GM18867 (cell line): ENCODE measurements around the gene SLC7A8.

ENCODE experiments used
- ATAC-seq: cut with Tn5 transposase; IDR thresholded peaks from one replicate; pipeline ENCODE4 v1.9.1; 2021; ENCODE audit warnings: mild to moderate bottlenecking, moderate library complexity; ENCODE audit not compliant: unreplicated experiment

The SLC7A8 gene

DNA sequence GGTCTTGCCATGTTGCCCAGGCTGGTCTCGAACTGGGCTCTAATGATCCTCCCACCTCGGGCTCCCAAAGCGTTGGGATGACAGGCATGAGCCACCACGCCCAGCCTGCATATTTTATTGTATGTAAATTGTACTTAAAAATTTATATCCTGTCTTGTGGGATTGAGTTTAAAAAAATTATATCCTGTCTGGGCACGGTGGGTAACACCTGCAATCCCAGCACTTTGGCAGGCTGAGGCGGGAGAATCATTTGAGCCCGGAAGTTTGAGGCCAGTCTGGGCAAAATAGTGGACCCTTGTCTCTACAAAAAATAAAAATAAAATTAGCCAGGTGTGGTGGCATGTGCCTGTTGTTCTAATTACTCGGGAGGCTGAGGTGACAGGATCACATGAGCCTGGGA is 50.5 kb downstream of the SLC7A8 start:
- ATAC-seq, result no peak

DNA sequence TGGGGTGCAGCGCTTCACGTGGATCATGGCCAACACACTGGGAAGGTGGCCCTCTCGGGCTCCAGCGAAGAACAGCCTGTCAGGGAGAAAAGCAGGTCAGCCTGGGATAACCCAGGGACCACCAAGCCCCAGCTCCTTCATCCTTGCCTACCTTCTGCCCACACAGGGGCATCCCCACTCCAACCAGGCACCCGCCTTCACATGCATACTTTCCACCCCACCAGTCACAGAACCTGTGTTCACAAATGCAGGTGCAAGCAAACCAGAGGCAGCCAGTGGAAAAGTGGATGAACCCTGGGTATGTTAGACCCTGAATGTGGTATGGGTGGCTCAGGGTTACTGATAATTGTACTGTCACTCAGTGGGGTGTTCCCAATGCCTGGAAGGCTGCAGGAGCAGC is 52.0 kb downstream of the SLC7A8 start:
- no peak for ATAC-seq

DNA sequence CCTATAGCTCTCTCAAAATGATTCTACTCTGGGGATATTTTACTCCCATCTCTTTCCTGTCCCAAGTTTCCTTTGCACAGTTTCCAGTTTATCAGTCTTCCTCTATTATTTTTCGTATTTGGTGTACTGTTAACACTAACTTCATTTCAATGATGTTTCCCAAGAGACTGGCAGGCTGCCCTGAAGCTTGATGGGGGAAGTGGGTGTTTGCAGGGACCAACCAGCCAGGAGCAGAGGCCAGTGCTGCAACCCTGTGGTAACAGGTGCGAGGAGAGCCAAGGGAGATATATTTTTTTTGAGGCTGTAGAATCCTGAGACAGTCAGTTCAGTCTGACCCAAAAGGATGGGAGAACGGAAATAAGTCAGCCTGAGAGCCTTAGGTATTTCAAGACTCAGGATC is 52.6 kb downstream of the SLC7A8 start:
- no peak for ATAC-seq

DNA sequence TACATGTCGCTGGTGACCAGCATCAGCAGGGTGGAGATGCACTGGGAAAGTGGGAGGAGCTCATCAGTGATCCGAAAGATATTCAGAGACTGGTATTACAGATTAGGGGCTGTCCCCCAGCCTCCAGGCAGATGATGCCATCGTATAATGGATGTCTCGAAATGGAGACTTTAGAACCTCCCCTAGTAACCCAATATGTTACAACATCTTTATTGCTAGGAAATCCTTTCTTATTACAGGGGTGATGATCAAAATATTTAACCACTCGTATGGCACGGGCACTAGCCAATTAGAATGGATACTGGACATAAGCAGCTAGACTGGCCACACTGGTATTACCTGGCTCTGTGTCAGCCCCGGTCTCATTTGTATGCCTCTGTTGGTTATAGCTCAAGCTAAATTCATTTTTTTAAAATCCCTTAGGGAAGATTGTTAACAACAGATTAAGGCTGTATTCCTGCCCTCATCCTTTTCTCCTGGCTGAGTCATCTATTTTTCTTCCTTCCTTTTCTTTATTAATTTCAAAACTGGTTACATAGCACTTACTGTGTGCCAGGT is 53.6 kb downstream of the SLC7A8 start:
- no peak for ATAC-seq

DNA sequence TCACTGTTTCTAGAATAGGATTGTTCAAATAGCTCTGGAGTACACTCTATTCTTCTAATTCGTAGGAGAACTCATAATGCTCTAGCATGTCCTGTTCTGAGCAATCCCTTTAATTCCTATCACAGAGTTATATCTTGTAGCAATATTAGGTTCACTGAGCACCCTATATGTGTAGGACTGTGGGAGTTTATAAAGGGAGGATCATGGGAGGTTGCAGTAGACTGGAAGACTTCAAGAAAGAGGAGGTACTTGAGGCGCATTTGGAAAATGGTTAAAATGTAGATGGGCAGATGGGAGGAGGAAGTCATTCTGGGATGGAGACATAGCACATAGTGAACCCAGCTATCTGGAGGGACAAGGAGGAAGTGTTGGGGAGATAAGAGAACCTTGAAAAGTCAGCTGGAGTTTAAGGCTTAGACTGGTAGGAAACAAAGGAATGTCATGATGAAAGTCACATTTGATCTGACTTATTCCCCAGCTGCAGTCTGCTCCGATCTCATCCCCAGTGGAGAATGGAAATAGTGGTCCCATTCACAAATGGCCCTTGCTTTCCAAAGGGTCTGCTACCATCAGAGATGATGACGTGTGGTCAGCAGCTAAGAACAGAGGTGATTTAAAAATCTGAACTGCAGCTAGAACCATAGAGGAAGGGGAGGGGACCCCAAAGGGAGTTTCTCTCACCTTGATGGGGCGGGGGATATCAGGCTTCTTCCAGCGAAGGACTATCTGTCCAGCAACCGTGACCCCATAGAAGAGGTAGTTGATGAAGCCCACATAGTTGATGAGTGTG is 54.3 kb downstream of the SLC7A8 start:
- ATAC-seq, result no peak

DNA sequence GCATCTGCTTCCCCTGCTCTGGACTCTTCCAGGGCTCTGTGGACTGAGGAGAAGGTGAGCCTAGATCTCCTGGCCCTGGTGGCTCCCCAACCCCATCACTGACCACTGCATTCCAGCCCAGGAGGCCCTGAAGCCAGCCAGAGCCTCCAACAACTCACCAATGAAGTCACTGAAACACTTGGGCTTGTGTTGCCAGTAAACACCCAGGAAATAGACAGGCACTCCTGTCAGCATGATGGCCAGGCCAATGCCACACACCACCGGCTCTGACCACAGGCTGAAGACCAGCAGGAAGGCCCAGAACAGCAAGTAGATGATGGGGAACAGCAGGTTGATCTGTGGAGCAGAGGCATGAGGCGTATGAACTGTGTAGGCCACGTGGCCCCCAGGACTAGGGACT is 55.6 kb downstream of the SLC7A8 start:
- no peak for ATAC-seq

DNA sequence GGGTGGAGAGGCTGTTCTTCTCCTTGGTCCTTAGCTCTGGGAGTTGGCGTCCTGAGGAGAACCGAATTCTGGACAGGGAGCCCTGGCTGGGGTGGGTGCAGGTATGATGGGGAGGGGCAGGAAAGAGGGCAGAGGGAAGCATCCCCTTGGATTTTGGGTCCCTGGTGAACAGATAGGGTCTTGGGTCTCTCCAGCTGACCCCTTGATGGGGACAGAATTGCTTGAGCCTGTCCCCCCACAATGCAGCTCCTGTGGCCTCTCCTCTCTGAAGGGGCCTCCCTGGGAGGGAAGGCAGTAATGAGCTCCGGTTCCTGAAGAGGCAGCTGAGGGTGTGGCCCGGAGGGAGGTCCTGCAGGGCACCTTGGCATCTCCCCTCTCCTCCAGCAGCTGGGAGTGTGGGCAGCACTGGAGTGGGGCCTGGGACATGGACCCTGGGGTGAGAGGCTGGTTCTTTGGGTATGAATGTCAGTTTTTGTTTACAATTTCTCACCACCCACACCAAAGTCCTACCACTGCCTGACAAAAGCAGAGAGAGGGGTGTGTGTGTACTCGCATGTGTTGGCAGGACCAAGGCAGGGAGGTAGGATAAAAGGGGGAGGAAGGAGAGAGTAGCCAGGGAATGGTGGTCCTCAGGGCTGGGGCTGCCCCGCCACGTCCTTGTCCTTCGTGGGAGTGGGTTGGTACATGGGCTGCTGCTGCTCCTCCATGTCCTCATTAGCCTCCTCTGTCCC is 56.7 kb downstream of the SLC7A8 start:
- no peak for ATAC-seq

DNA sequence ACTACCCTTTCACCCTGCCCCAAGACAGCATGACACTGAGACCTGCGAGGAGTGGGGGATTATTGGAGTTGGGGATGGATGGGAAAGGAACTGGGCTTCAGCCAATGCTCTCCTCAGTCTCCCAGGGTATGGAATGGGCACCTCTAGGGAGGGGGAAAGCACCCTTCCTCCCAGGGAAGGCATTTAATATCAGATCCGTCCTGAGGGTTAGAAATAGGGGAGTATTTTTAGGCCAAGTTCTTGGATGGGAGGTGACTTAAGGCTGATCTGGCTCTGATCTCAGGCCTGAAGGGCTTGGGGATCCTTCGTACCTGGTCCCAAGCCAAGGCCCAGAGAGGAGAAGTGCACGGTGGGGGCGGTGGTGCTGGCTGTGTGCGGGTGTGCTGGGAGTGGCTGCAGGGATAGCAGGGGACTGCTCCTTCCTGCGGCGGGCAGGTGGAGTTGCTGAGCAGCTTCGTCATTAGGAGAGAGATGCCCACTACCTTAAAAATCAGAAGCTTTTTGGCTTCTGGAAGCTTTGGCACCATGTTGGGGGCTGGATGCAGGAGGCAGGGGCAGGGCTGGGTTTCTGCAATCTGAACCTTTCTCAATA is 57.4 kb downstream of the SLC7A8 start:
- ATAC-seq, result no peak

DNA sequence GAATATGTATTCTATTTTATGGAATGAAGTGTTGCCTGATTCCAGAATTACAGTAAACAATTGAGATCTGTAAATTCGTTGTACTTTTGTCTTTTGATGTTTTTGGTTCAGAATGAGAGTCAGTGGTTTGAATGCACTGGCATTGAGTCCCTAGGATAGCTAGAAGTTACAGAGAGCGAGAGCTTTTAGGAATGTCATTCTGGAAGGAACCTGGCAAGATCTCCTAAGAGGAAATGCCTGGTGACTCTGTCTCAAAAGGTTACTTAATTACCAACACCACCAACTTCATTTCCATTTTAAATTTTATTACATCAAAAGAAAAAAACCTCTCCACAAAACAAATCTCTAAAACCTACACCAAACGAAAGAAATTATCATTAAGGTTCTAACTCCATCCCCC is 58.4 kb downstream of the SLC7A8 start:
- no peak for ATAC-seq

DNA sequence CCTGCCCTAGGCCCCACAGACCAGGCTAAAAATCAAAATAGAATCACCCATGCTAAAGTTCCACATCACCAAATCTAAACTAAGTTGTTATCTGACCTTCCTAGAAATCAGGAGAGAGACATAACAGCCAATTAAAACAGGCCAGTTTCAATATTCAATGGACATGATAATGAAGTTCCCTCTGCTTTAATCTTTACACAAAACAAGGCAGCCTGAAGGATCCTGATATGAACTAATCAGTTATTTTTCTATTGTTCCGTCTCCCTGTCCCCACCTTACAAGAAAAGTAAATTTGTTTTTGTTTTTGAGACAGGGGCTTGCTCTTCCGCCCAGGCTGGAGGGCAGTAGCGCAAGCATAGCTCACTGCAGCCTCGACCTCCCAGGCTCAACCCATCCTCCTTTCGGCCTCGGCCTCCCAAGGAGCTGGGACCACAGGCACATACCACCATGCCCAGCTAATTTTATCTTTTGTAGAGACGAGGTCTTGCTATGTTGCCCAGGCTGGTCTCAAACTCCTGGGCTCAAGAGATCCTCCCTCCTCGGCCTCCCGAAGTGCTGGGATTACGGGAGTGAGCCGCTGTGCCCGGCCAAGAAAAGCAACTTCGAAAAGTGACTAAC is 59.0 kb downstream of the SLC7A8 start:
- ATAC-seq, result no peak

DNA sequence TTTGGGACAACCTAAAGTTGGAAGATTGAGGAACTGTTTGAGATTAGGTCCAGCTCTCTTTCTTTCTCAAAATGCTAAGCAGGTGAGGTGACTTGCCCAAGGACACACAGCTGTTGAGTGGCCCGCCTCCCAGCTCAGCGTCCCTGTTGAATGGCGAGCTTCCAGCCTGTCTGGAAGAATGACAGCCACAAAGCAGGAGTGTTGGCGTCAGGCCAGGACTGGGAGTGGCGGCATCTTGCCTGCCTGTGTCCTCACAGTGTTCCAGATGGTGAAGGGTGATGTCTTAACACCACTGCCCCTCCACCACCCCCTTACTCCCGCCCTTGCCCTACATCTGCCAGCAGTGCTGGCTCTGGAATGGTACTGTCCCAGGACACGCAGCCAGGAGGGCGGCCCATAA is 60.0 kb downstream of the SLC7A8 start:
- no peak for ATAC-seq

DNA sequence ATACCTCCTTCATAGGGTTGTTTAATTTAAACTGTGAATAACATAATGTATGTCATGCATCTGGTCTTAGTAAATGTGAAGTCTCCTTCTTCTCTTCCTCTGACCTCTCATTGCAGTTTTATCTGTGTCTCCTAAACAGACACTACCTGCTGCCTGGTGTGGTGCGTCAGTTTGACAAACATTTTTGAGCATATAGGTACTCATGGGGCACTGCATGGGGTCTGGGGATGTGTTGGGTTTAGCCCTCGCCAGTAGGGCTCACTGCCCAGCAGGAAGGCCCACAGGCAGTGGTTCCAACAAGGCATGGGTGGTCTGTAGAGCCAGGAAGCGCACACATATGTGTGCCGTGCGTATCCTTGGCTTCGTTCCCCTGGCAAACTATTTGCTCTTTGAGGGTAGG is 61.4 kb downstream of the SLC7A8 start:
- ATAC-seq, result no peak

DNA sequence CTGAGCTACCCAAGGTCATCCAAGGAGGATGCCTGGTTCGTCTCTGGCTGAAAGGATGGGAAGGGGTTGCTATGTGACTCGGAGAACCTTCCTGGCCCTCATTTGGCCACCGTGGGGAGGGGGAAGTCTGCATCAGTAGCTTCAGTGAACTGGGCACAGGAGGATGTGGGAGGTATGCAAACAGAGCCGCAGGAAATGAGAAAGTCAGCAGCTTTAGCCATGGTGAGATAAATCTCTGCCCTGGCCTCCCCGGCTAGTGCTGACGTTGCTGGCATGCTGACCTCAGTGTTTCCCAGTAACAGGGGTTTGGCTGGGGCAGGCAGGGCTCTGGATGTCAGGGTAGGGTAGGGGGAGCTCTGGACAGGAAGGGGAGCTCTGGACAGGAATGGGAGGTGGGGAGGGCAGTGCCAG is 62.1 kb downstream of the SLC7A8 start:
- ATAC-seq, result no peak

DNA sequence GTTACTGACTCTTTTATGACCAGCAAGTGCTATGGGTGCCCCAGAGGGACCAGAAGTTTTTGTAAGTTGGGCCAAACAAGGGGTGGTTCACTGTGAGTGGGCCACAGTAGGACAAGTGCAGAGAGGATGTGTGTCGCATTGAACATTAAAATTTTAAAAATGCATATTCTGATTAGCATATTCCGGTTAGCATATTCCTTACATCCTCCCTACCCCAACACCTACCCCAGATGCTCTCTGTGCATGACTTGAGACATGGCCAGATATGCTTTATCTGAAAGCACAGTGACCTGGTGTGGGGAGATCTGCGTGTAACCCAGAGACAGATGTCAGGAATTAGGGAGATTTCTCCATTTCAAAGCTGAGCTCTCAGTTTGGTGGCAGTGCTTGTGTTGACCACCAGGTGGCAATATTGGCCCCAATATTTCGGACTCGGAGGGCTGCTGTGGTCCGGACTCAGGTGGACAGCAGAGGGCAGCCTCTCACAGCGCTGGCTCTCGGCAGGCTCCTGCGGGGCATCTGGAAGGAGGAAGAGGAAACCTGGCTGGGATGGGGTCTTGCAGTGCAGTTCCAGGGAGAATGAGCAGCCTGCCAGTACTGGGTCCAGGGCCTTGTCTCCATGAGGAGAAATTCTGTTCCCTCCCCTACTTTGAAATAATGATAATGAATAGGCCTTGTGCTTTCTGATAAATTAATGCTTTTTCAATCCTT is 62.8 kb downstream of the SLC7A8 start:
- peak; percentile 72 for ATAC-seq

DNA sequence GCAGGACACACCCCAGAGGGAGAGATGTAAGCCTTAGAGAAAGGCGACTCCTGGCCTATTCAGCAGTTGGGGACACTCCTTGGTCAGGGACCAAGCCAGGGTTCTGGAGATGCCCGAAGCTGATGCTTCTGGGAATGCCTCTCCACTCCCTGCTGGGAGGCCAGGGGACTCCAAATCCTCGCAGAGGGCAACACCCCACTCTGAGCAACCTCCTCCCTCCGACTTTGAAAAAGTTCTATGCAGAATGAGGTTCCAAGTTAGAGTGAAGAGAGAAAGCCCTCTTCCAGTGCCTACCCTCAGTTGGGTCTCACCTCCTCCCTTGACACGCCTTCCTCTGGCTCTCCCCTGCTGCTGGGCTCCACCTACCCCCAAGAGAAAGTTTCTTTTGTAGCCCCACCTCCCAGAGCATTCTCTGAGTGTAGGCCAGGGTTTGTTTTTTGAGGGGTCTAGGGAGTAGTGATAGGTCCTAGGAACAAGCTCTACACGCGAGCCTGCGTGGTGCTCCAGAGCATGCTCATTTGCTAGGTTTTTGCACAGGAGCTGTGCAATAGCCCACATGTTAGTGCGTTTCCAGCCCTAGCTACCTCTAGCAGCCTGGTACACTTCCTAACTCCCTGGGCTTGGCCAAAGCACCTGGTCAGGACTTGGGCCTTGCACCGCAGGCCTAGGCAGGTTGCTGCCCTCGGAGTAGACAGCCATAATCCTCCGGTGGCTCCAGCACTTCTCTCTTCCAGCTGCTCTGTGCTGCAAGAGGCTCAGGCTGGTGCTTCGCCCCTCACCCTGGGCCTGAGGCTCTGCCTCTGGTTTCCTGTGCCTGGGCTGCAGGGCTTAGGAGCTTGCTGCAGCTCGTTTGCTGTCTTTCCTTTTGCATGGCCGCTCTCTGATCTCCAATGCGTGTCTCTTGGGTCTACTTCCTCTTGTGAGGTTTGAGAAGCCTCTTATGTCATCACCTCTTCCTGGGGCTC is 63.8 kb downstream of the SLC7A8 start:
- ATAC-seq, result no peak

DNA sequence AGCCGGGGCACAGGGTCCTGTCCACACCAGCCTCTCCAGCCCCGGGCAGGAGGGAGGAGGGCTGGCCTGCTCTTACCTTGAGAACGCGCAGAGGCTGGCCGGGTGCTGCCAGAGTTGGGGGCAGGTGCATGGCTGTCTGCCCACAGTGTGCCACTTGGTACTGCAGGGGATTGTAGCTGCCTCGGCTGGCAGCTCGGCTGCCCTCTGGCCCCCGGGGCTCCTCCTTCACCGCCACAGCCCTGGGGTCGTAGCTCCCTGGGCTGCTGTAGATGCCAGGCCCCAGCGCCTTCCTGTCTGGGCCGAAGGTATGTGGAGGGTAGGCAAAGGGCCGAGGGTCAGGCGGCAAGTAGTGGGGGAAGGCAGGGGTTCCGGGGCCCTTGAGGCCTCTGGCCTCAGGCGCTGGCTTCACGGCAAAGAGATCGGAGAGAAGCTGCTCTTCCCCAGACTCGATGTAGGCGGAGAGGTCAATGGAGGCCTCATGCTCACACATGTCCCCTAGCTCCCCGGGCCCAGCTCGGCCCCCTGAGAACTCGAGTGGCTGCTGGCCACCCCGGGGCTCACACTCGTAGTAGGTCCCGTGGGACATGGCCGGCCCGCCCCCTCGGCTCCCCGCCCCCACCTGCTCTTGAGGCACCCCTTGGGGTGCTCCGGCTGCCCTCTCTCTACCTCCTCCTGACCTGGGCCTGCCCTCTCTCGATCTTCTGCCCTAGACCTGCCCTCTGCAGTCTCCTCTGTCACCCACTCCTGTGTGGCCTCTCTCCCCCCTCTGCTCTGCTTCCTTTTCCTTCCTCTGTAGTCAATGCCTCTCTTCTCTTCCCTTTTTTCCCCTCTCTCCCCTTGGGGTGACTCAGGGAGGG is 64.7 kb downstream of the SLC7A8 start, which contains the start of gene CEBPE:
Gene CEBPE, minus strand, starts transcription at position 750 of the 857 bp plus-strand sequence. Its CDS starts 164 bp downstream, at position 586.
- no peak for ATAC-seq

DNA sequence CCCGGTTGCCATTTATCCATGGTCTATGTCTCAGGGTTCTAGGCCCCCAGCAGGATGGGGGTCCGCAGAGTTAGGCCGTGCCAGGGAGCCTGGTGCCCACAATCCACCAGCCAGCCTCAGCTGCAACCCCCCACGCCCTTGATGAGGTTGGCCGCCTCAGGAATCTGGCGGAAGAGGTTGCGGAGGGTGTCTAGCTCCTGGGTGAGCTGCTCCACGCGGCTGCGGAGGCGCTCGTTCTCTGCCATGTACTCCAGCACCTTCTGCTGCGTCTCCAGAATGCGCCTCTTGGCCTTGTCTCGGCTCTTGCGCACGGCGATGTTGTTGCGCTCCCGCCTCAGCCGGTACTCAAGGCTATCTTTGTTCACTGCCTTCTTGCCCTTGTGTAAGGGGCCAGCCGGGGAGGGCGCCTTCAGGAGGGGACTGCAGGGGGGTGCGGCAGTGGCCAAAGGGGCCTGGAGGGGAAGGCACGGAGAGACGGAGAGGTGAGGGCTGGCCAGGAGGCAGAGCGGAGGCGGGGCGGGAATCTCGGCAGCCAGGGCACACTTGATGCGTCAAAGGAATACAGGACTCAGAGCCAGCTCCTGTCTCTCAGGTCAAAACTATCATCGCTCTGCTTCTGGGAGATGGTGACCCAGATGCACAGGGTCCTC is 66.0 kb downstream of the SLC7A8 start:
- no peak for ATAC-seq

DNA sequence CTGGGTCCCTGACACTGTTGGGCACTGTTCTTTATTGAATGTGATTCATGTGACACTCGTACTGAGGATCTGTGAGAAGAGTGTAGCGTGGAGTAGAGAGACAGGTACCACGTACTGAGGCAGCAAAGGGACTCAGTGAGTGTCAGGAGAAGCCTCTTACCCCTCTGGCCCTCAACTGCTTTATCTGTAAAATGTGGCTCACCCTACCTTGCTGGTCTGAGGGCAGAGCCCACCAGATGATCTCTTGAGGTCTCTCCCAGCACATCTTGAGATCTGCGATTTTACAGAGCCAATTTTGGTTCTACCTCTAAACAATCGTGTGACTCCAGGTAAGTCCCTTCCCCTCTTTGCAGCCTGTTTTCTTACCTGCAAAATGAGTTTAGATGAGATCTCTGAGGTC is 67.5 kb downstream of the SLC7A8 start:
- ATAC-seq, result no peak
